ENCODE measurements around the gene CHST11. TPM values are rescaled to one million over a fixed set of nuclear protein-coding genes. Genes with fewer than 3 reads are reported as not detected.

Gene CHST11
- total RNA-seq, 2 donors from 2014 or later, result 7.8 to 11.9 TPM

- Histone ChIP-seq H3K9me3 (no peaks in the 10 kb centered on the region), H3K27me3 (no peaks in the 10 kb centered on the region), H3K36me3 (no peaks in the 10 kb centered on the region), H3K27ac (no peak overlapping the region), H3K4me1 (peaks cover 0 to 27% of the 10 kb centered on the region in 2 donors), H3K4me3 (no peak overlapping the region)
- no peak for DNase-seq (ENCODE audit: low spot score)
- TF ChIP-seq CTCF (IDR thresholded peaks at IDR 0.05), result no peak
Measured at GRCh38 chr12:104737791-104738301, 281.1 kb downstream of the CHST11 start.

GRCh38 chr12:104738331-104738730, 281.6 kb downstream of the CHST11 start:
- Histone ChIP-seq H3K4me3 (no peak overlapping the region), H3K27ac (no peak overlapping the region), H3K9me3 (no peaks in the 10 kb centered on the region), H3K4me1 (peaks cover 0 to 31% of the 10 kb centered on the region in 2 donors), H3K36me3 (no peaks in the 10 kb centered on the region), H3K27me3 (no peaks in the 10 kb centered on the region)
- no peak for DNase-seq (ENCODE audit: low spot score)
- no peak for TF ChIP-seq CTCF (IDR thresholded peaks at IDR 0.05)

DNA sequence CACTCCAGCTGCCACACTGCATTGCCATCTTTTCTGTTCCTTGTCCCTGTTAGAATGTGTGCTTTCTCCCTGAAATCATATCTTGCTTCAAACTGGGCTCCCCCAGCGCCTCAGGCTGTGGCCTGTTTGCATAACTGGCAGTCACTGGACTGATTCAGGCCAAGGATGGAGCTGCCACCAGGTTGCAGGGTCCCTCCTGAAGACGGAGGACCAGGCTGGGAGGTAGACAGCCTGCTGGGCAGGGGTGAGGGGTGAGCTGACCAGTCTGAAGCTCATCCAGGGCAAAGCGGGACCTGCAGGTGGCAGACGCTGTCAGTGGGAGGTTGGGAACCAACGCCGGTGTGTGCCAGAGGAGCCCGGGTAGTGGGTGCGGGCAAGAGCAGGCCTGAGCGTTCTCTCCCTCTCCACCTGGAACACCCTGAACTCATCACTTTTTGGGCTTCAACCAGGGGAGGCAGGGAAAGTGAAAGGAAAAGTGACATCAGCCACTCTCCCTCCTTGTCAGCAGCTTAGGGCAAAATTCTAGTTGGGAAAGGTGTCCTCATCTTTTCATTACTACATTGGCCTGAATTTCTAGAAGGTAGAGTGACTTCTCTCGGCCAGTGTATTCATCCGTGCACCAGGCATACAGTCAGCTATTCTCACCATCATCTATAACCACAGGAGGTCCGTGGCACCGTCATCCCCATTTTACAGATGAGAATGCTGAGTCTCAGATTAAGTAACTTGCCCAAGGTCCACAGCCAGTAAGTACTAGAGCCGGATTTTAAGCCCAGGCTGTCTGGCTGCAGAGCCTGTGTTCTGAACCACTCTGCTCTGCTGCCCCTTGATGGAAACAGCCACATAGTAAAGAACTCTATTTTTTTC, 282.3 kb downstream of the CHST11 start:
- TF ChIP-seq CTCF (IDR thresholded peaks at IDR 0.05), result no peak
- no peaks in the 10 kb centered on the region for H3K9me3 ChIP-seq
- H3K4me1 ChIP-seq, result peaks cover 0 to 31% of the 10 kb centered on the region in 2 donors
- no peak overlapping the region for H3K27ac ChIP-seq
- DNase-seq (ENCODE audit: low spot score), result no peak
- H3K4me3 ChIP-seq, result no peak overlapping the region
- H3K27me3 ChIP-seq, result no peaks in the 10 kb centered on the region
- no peaks in the 10 kb centered on the region for H3K36me3 ChIP-seq

- DNase-seq (ENCODE audit: low spot score), result no peak
- H3K4me1 ChIP-seq, result peaks cover 0 to 28% of the 10 kb centered on the region in 2 donors
- no peak overlapping the region for H3K27ac ChIP-seq
Measured at GRCh38 chr12:104740668-104741067, 283.9 kb downstream of the CHST11 start.

GRCh38 chr12:104741077-104741476, 284.3 kb downstream of the CHST11 start:
- Histone ChIP-seq H3K4me3 (no peak overlapping the region), H3K27me3 (no peaks in the 10 kb centered on the region), H3K9me3 (no peaks in the 10 kb centered on the region), H3K27ac (no peak overlapping the region), H3K4me1 (peaks cover 0 to 24% of the 10 kb centered on the region in 2 donors), H3K36me3 (no peaks in the 10 kb centered on the region)
- no peak for DNase-seq (ENCODE audit: low spot score)
- no peak for TF ChIP-seq CTCF (IDR thresholded peaks at IDR 0.05)

More at GRCh38 chr12:104740668-104741067, 283.9 kb downstream of the CHST11 start:
- no peaks in the 10 kb centered on the region for H3K9me3 ChIP-seq
- TF ChIP-seq CTCF (IDR thresholded peaks at IDR 0.05), result no peak
- no peaks in the 10 kb centered on the region for H3K36me3 ChIP-seq
- no peak overlapping the region for H3K4me3 ChIP-seq
- H3K27me3 ChIP-seq, result no peaks in the 10 kb centered on the region

Data from right atrium auricular region (tissue), 2 donors.